DLD1 (cell line): ENCODE measurements around the gene GRAP2.
"Not testable (repeated sequence)": the region's sequence is repeated elsewhere in the genome, so short reads cannot be mapped to it uniquely, and the experiment has no call there.

Experiments
- in situ Hi-C: cut with HindIII; loops from 2 replicates; pipeline ENCODE4 v1.10.0; 2017; ENCODE audit warnings: low sequenced_read_pairs

The GRAP2 gene

DNA sequence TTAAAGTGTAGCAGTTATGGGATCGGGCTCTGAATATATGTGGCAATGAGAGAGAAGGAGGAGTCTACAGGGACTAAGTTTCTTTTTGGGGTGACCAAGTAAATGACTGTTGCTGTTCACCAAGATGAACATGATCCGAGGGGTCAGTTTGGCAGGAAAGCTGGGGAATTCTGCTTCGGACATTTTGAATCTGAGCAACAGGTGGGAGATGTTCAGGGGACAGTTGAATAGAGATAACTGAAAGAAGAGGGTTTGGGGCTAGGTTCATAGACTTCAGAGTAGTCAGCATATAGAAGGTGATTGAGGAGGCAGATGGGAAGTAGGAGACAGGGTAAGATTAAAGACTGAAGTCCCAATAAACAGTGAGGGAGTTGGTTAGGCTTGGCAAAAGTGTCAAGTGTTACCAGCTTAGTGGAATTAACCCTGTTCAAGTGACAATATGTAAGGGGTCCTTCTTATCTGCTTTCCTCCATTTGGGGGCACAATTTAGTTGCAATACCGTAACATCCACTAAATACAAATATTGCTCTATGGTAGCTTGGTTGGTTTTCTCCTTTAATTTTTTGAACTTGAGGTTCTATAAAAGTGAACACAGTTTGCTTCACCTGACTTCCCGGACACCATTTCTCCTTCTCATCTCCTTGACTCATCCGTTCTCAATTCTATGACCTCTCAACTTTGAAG lies 4.4 kb upstream of the GRAP2 start:
- in situ Hi-C loops, result no loop called here

DNA sequence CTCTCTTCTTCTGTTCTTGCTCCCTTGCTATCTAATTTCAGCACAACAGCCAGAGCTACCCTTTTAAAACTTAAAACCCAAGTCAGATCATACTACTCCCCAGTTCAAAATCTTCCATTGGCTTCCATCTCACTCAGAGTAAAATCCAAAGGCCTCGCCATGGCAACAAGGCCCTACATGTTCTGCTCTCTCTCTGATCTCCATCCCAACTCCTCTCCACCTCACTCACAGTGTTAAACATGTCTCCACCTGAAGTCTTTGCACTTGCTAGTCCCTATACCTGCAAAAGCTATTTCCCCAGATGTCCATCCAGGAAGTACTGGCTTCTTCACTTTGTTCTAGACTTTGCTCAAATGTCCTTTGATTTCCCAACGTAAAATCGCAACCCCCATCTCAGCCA lies 3.0 kb upstream of the GRAP2 start:
- in situ Hi-C loops, result no loop called here

DNA sequence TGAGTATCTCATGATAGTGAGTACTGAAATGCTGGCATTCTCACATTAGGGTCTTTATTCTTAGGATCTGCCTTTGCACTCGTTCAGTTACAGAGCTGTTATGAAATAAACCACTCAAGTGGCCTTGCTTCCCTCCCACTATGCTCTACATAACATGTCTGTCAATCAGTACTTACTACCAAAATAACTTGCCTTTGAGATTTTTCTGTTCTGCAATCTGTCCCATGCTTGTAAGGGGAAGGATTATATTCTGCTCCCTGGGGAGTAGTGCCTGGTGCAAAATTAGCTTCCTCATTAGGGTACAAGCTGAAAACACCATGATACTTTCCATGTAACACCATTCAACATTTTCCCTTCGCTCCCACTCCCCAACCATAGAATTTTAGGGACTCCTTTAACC lies 1.9 kb upstream of the GRAP2 start:
- in situ Hi-C loops, result no loop called here

DNA sequence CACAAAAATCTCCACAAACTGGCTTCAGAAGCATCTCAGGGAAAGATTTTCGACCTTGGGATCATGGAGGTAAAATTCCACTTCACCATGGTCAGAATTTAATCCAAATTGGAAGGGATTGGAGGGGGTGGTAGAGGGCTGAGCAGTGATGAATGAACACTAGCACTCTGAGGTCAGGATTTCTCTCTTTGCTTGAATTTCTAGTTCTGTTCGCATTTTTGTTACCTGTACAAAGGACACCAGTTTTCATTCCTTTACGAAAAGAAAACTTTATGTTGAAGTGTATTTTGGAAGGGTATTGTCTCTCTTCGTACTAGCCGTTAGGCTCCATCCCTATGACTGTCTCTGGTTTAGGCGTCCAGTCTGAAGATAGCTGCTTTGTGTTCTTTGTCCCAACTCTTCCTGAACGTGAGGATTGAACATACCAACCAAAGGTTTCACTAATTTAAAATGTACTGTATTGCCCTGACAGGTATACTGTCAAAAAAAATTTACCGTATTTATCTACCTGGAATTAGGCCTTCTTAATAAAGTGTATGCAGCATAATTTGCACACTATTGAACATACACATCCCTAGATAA lies 772 bp downstream of the GRAP2 start:
- in situ Hi-C loops, result no loop called here

DNA sequence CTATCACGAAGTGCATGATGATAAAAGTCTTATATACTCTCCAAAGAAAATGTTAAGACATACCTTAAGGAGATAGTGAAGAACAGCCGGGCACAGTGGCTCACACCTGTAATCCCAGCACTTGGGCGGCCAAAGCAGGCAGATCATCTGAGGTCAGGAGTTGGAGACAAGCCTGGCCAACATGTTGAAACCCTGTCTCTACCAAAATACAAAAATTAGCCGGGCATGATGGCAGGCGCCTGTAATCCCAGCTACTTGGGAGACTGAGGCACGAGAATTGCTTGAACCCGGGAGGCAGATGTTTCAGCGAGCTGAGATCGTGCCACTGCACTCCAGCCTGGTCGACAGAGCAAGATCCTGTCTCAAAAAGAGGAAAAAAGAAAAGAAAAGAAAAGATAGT lies 3.1 kb downstream of the GRAP2 start:
- in situ Hi-C loops, result not testable (repeated sequence)

DNA sequence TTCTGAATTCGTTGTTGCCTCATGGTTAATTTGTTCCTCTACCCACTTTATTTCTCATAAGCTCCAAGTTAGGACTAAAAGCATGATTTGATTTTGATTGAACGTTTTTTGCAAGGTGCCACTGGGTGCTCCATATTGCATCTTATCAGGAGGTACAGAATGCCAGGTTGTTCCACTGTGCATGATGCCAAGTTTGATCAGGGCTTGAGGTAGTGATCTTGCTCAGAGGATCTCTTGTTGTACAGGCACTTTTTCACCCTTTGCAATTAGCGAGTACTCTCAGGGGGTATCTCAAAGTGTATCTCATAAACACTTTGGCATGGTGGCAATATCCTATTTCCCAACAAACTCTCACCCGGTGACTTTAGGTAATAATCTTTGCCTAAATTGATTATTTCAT lies 4.0 kb downstream of the GRAP2 start:
- in situ Hi-C loops, result no loop called here

DNA sequence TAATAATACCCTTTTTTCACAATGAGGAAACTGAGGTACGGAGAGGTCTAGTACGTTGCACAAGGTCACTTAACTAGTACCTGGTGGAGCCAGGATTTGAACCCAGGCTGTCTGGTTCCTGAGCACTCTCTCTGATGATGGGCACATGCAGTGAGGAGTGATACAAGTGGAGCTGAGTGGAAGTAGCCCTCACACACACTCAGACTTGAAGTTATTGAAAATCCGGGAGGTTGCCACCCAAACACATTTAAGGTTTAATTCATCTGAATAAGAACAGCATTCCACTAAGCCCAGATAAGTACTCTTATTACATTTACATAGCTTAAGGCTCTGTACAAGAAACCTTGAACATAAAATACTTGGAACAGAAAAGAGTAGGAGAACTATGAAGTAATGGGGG lies 4.8 kb downstream of the GRAP2 start:
- in situ Hi-C loops, result no loop called here

DNA sequence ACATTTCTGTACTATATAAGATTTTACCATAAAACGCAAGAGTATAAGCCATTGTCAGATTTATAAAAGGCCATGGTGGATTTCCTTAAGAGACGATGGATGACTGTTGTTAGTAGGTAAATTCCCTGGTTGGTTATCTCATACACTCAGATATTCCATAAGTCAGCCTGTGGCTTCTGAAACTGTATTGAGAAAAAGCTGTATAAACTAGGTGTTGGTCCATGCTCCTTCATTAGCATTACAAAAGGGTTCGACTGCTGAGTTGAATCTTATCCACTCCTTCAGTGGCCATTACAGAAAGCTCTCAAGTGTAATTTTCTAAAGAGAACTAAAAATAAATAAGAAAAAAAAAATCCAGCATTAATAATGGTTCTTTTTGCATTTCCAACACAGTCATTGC lies 5.3 kb downstream of the GRAP2 start:
- in situ Hi-C loops, result no loop called here

DNA sequence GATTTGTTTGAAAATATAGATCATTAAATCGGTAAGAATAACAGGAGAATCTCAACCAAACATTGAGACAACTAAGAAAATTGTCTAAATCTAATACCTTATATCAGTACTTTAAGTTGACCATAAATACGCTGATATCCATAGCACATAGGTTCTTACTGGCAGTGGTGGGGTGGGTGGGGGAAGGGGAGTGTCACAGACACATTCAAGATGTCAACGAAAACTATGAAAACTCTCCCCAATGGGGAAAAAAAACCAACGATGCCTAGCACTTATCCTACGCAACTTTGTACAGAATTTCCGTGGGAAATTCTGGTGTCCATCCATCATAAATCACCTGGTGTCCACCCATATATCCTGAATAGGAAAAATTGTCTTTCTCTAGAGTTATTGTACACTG lies 6.2 kb downstream of the GRAP2 start:
- in situ Hi-C loops, result no loop called here

DNA sequence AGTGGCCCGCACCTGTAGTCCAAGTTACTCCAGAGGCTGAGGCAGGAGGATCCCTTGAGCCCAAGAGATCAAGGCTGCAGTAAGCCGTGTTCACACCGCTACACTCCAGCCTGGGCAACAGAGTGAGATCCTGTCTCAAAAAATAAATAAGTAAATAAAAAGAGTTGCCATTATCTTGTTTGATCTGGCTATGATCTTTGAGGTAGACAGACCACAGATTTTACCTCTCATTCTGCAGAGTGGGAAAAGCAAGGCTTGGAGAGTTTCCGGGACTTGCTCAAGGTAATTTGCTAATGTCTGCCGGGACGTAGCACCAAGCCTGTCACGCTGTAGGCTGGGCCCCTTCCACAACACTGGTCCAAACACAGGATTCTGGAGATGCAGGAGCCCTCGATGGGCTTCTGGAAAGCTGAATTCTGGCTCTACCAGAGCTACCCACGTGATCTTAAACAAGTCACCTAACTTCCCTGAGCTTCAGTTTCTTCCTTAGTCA lies 6.8 kb downstream of the GRAP2 start:
- in situ Hi-C loops, result no loop called here

DNA sequence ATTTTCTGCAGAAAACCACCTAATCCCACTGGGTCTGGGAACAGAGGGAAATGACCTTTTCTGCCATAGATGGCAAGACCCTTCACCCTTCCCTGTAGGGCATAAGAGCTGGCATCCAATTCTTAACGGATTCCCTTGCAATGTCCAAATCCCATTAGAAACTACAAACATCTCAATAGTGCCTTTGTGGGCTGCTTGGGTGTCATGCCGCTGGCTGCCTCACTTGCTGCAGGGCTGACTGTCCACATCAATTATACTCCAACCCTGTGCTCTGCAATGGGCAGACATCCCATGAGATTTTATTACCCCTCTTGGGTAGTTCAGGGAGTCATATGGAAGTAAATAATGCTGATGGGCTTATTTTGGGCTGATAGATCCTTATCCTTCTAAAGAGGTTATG lies 7.3 kb downstream of the GRAP2 start:
- in situ Hi-C loops, result no loop called here

DNA sequence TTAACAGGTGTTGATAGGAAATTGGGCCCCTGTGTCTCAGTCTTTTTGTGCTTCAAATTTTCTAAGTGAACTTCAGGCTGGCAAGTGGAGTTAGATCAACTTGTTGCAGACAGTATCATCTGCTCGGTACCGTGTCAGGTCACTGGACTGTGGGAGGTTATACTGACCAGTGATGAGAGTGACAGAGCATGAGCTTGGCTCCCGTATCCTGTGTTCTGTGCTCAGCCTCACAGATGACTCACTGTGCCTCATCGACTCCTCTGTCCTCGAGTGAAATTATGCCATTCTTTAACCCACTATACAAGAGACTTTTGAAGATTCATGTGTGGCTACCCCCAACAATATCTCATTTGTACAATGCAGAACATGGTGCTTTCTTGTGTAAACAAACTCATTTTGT lies 7.9 kb downstream of the GRAP2 start:
- in situ Hi-C loops, result no loop called here

DNA sequence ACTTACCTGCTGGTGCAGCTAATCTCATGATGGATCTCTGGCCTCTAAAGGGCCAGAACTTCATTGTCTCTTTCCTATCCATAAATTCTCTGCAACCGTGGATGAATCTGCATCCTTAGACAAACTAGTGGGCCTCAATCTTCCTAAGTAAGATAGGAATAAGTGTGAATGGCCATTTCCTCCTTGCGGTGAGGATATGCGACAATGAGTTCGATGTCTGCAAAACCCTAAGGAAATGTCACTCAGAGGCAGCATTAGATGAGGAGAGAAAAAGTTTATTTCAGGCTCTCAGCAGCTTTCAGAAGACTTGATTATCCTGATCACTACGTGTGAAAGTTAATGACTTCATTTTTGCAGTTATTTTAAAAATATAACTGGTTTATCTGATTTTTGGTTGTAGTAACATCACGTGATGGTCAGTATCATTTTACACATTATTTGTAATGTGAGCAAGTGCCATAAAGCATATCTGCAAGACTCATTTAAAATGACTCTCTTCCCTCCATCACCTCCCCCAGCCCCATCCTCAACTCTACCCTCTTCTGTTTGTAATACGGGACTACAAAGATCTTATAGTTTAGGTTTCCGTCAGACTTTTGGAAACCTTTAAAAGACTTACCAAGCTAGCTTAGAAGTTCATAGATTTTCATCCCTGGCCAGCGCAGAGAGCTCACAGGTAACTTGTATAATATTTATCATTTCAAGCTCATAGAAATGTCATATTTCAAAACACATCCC lies 10.2 kb downstream of the GRAP2 start:
- in situ Hi-C loops, result no loop called here

DNA sequence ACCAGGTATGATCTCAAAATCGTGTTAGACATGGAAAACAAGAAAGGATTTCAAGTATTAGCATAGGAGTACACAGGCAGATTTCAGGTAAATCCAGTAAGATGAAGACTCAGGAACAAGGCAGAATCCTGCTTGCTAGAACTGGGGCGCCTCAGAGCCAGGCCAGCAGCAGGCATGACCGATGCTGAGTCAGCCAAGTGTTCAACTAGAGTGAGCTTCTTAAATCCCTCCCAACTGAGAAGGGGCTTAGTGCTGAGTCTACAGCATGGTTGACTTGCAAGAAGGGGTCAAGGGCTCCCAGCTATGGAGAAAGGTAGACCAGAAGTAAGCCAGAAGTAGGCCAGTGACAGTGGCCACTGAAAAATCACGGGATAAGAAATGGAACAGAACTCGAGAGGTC lies 12.4 kb downstream of the GRAP2 start:
- in situ Hi-C loops, result no loop called here

DNA sequence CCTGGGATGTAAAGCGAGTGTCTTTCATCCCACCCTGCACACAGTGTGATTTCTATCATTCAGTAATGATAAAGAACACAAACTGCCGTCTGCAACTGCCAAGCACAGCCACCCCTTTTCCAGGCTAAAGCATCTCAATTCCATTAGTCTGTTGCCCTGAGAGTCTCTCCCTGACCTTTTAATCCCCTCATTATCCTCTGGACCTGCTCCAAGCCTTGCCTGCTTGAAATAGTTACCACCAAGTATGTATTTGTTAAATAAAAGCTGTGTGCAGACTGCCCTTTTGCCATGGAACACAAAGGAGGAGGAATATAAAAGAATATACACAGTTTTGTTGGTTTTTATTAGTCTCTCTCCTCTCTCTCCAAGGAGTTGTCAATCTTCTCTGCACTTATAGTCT lies 13.0 kb downstream of the GRAP2 start:
- in situ Hi-C loops, result no loop called here

DNA sequence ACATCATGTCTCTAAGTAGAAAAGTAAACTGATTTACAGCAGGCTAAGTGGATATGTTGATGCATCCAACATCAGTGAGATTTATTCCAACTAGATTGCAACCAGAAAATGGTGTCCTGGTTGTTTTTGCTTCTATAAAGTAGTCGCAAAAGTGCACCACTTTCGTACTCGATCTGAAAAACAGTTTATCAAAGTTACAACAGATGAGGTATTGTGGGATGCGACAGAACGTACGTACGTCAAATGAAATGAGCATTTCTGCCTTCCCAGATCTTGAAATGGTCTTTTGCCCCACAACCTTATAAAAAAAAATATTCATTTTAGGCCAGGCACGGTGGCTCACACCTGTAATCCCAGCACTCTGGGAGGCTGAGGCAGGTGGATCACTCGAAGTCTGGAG lies 13.7 kb downstream of the GRAP2 start:
- in situ Hi-C loops, result no loop called here

DNA sequence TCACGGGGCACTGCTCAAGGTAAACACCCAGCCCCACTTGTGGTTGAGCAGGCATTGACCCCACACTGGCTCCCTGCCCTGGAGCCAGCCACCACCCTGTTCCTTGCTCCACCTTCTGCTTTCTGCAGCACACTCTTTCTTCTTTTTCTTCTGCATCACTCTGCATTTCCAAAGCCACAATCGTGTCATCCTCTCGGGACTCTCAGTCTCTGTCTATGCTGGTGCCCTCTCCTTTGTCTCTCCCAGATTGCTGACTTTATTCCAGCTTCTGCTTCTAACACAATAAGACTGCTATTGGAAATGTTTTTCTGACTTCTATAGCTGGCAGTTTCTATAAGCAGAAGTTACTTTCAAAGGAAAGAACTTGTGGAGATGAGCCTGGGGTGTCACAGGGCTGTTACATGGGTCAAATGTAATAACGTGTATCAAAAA lies 14.4 kb downstream of the GRAP2 start:
- in situ Hi-C loops, result no loop called here

DNA sequence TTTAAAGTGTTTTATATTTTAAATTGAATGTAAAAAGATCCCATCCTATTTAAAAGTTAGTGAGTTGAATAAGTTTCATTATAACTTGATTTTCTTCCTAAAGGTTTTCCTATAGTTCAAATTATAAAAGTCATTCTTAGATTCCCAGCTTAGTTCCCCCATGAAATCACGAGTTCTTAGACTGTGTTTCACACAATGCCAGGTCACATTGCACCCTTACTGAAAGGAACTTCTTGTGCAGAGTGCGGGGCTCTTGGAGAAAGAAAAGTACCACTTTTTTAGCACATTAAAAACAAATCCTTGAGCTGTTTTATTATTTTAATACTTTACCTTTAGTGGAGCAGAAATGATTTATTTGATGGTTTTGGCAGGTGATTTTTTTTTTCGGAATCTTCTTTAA lies 15.6 kb downstream of the GRAP2 start:
- in situ Hi-C loops, result no loop called here

DNA sequence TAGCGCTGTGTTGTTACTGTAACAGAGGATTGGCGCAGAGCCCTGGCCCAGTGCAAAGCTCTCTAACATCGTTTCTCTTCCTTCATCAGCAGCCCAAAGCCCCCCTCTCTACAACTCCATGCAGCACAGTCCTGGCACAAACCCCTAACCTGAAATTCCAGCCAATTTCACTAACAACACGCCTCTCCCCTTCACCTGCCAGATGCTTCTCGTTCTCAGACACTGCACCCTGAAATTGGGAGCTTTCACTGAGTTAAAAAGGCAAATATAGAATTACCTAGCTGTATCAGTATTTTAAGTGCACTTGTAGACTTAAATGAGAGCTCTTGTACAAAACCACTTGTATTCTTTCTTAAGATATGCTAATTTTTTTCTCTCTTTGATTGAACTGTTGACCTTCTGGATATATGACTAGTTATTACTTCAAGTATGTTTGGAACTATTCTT lies 16.3 kb downstream of the GRAP2 start:
- in situ Hi-C loops, result no loop called here

DNA sequence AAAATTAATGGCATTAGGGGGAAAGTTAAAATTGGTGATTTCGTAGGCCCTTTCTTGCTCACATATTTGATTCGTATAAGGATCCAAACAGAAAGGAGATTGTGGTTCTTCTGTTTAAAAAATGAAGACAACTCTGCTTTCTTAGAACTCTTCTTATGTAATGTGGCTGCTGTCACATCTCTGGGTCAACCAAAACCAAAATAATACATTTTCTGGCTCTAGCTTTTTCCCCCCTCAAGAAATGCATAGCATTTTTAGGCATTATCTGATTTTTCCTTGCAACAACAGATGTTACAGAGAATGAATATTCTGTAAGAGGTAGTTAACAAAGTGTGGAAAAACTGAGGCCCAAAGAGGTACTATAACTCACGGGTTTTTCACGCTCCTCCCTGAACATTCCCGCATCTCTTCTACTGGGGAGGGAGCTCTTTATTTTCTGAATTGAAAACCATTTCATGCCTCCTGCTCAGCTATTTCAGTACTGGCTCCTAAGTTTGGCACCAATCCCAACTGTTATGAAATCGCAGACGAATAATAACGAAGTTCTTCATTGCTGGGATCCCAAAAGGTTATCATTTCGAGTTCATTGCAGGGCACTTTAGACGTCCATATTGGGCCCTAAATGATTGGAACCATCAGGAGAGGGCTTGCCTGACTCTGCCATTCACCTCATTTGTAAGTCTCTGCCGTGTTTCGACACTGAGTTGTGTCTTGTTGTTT lies 17.1 kb downstream of the GRAP2 start:
- in situ Hi-C loops, result no loop called here

DNA sequence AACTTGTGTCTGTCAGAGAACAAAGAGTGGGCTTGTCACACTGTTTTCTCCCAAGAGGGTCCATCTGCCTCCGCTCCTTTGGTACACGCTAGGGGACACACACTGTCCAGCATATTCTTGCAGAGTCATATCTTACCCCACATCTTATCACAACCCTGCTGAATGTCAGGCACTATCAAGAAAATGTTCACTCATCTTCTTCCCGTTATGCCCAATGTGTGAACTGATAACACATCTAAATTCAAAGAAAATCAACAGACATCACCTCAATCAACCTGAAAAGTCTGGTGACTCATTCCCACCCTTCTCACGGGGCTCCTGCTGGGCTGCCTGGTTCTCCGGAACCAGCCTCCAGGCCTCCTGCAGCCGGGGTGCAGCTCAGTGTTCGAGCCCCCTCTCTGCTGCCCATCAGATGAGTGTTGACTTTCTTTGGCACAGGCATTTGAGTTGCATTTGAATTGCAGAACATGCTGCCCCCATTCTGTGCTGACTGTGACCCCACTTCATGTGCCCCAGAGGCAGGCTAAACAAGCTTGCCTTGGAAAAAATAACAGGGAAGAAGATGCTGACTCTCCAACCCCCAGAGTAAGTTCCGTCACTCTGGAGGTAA lies 19.4 kb downstream of the GRAP2 start:
- in situ Hi-C loops, result no loop called here
